GM13976 (cell line): ENCODE data around the gene FAM89B.
A peak's percentile ranks its signal among the peaks of the same experiment; 100 is the strongest.
"Not testable (repeated sequence)": the region's sequence is repeated elsewhere in the genome, so short reads cannot be mapped to it uniquely, and the experiment has no call there.

Experiments
- DNase-seq: peaks from one replicate; pipeline ENCODE4 v3.0.0; 2012; ENCODE audit warnings: low spot score
- in situ Hi-C: fragments of 300-500 bp; cut with MboI; formaldehyde crosslinking; loops from one replicate; pipeline ENCODE4 v1.12.0; 2022; ENCODE audit warnings: low sequenced_read_pairs, mixed read lengths, inconsistent platforms; ENCODE audit not compliant: unreplicated experiment
- TF ChIP-seq, protein P1 (sequence below): IDR thresholded peaks from 2 replicates; pipeline ENCODE4 v1.5.1; 2012; ENCODE audit warnings: borderline replicate concordance, mild to moderate bottlenecking; ENCODE audit not compliant: insufficient read depth; ENCODE audit errors: extremely low read depth, missing control alignments, control extremely low read depth

The FAM89B gene

DNA sequence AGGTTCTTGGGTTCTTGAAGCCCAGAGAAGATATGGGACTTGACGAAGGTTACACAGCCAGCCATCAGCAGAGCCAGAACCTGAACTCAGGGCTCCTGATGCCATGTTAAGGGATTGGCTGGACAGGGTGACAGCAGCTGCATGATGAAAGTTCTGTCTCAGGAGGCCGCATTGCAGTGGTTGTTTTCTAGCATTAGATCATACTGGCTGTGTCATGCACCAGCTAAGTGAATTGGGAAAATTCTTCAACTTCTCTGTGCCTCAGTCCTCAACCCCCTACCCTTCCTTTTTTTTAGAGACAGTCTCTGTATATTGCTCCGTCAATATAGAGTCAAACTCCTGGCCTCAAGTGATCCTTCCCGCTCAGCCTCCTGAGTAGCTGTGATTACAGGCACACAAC, 8.7 kb upstream of the FAM89B start:
- in situ Hi-C loops, result no loop called here
- DNase-seq, result no peak
- TF ChIP-seq, protein P1, sequence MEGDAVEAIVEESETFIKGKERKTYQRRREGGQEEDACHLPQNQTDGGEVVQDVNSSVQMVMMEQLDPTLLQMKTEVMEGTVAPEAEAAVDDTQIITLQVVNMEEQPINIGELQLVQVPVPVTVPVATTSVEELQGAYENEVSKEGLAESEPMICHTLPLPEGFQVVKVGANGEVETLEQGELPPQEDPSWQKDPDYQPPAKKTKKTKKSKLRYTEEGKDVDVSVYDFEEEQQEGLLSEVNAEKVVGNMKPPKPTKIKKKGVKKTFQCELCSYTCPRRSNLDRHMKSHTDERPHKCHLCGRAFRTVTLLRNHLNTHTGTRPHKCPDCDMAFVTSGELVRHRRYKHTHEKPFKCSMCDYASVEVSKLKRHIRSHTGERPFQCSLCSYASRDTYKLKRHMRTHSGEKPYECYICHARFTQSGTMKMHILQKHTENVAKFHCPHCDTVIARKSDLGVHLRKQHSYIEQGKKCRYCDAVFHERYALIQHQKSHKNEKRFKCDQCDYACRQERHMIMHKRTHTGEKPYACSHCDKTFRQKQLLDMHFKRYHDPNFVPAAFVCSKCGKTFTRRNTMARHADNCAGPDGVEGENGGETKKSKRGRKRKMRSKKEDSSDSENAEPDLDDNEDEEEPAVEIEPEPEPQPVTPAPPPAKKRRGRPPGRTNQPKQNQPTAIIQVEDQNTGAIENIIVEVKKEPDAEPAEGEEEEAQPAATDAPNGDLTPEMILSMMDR, result no peak

DNA sequence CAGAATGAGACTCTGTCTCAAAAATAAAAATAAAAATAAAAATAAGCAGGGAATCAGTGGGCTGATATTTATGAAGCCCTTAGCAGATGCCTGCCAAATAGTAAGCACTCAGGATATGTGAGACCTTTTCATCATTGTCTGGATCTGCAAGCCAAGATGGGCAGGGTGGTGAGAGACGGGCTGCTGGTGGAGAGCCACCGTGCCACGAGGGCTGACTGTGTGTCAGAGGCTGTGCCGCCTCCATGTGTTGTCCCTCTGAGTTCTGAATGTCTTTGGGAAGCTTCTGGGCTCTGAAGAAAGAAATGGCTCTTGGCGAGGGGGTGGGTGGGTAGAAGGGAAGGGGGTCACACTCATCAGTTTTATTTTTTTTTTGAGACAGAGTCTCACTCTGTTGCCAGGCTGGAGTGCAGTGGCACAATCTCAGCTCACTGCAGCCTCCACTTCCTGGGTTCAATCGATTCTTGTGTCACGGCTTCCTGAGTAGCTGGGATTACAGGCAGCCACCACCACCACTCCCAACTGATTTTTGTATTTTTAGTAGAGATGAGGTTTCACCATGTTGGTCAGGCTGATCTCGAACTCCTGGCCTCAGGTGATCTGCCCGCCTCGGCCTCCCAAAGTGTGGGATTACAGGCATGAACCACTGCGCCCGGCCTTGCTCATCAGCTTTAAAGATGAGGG, 7.3 kb upstream of the FAM89B start:
- DNase-seq, in situ Hi-C loops: not testable (repeated sequence)

DNA sequence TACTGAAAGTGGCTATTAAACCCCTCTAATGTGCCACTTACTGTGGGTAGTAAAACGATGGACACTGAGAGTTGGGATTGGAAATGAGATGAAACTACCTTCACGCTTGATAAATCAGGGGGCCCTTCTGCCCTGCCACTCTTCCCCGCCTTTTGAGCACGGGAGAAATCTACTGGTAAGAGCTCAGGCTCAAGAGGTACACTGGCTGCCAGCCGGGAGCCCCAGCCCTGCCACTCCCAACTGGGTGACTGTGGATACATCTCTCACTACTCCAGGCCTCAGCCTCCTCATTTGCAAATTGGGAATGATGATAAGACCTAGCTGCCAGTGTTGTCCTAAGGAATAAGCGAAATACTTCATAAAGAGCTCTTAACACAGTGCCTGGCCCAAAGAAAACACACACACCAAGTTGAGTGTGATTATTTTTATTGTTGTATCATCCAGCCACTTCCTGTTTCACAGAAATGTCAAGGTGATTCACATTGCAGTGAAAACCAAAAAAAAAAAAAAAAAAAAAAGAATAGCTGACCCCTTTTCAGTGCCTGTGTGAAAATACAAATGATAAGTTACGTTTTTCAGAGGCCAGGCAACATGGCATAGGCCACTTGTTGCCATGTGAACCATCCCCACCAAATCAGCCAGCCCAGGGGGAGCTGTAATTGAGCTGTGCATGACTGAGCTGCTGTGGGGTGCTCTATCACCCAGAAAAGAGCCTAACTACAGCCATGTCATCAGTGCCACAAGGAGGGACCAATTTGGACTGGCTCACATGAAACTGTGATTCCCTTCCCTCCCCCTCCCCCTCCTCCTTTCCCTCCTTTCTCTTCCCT, 6.5 kb upstream of the FAM89B start:
- in situ Hi-C loops, result no loop called here
- TF ChIP-seq, protein P1, result no peak
- DNase-seq, result no peak

DNA sequence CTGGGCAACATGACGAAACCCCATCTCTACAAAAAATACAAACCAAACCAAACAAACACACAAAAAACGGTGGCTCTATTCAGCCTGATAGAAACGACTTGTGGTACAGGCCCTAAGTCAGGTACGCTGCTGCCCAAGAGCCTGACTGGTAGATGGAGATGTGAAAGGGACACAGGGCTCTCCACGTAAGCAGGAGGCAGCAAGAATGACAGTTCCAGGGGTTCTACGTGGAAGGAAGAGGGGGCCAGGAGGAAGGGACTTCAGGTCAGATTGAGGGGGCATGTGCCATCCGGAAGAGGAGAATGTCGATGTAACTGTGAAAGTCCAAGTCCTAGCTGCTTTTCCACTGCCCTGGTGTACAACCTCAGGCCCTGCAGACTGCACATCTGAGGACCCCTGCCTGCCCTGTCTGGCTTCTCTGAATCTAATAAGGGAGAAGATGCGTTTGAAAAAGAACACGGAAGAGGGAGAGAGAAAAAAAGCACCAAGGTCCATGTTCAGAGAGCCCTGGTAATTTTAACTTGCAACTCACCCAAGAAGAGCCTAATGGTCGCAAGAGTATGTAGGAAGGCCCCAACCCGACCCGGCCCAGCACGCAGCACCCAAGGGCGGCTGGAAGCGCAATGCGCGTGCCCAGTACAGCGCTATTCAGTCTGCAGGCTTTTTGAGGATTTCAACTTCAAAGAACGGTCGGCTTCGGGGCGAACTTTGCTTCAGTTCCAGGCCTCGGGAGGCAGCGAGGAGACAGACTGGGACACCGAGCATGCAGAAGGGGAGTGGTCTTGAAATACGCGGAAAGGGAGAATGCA, 3.0 kb upstream of the FAM89B start:
- TF ChIP-seq, protein P1, result no peak
- no peak for DNase-seq
- in situ Hi-C loops, result no loop called here

- in situ Hi-C loops, result no loop called here
- peak; percentile 97 for DNase-seq
- TF ChIP-seq, protein P1, result peak; percentile 71
Measured at GRCh38 chr11:65569973-65570918, 2.1 kb upstream of the FAM89B start, which contains the start of gene ZNRD2. Gene ZNRD2, plus strand, starts transcription at chr11:65570477. Its CDS starts 15 bp downstream, at chr11:65570492.

- TF ChIP-seq, protein P1, result no peak
- no peak for DNase-seq
- in situ Hi-C loops, result no loop called here
Measured at GRCh38 chr11:65571420-65571819, 918 bp upstream of the FAM89B start.
